Stimulated activated CD4-positive, alpha-beta T cell treated with anti-CD3 and anti-CD28 coated beads, Interleukin-1b, Interleukin-23, amount 100 ng/mL, for 24 hours (primary cell): ENCODE results near the gene HOATZ.

Experiments used
- DNase-seq, 4 experiments: peaks; one replicate each; pipeline ENCODE4 v3.0.0-alpha.2; 2020; ENCODE audit warnings: low read depth in 4 of 4, low spot score in 1 of 4

HOATZ gene

DNA sequence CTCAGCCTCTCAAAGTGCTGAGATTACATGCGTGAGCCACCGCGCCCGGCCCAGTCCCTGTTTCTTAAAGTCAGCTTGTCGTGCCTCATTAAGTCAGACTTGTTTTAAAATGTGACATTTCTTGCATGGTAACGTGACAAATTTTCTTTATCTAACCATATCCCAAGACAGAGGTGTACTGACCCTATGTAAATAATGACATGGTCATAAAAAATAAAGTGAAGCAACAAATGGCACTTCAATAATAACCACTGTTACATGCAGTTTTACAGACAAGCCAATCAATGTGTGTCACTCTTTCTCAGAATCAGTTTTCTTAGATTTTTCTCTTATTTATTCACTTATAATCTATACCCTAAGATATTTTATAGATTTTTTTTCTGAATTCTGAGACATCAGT, 61.2 kb downstream of the HOATZ start:
- DNase-seq: no peak

DNA sequence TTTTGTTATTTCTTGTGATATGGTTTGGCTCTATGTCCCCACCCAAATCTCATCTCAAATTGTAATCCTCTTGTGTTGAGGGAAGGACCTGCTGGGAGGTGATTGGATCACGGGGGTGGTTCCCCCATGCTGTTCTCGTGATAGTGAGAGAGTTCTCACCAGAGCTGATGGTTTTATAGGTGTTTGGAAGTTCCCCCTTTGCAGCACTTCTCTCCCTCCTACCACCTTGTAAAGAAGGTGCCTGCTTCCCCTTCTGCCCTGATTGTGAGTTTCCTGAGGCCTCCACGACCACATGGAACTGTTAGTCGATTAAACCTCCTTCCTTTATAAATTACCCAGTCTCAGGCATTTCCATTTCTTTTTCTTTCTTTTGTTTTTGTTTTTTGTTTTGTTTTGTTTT, 63.2 kb downstream of the HOATZ start:
- no peak for DNase-seq

GRCh38 chr11:111581341-111581740, 66.8 kb downstream of the HOATZ start:
- DNase-seq: no peak

GRCh38 chr11:111582163-111582562, 67.6 kb downstream of the HOATZ start:
- no peak for DNase-seq

- no peak for DNase-seq
These were observed 68.3 kb downstream of the HOATZ start for GRCh38 chr11:111582881-111583280.

GRCh38 chr11:111585371-111585770, 70.8 kb downstream of the HOATZ start:
- no peak for DNase-seq

DNA sequence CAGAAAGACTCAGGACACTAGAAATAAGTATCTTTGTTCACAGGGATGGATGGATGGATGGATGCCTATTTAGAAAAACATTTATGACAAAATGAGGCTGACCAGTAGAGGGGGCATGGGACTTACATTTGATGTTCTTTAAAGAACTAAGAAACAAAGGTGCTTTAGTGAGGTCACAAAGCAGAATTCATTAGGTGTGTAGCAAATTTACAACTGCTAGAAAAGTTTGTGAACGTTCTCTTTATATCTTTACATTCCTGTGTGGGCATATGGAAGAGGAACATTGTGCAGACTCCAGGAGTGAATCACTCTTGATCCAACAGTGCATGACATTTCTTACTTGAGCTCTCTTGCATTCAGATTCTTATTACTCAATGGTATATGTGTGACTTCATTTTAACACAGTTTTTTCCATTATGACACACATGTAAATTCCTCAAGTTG, 71.8 kb downstream of the HOATZ start:
- DNase-seq: no peak
